GM19438 (cell line): Measurements from ENCODE around the gene MTA3.
A peak's percentile ranks its signal among the peaks of the same experiment; 100 is the strongest.

Experiments
- ATAC-seq: cut with Tn5 transposase; IDR thresholded peaks from one replicate; pipeline ENCODE4 v1.9.1; 2021; ENCODE audit warnings: low read depth; ENCODE audit not compliant: unreplicated experiment

Gene MTA3

GRCh38 chr2:42653039-42653438 is 84.6 kb downstream of the MTA3 start:
- ATAC-seq, result no peak

GRCh38 chr2:42653908-42654445 is 85.5 kb downstream of the MTA3 start:
- ATAC-seq, result no peak

- no peak for ATAC-seq
These were observed 89.9 kb downstream of the MTA3 start for GRCh38 chr2:42658306-42658705.

GRCh38 chr2:42659609-42660008 is 91.2 kb downstream of the MTA3 start:
- no peak for ATAC-seq

GRCh38 chr2:42663106-42663780 is 94.8 kb downstream of the MTA3 start:
- ATAC-seq, result peak; percentile 82

- ATAC-seq, result peak; percentile 69
These were observed 95.4 kb downstream of the MTA3 start for GRCh38 chr2:42663828-42664227.

GRCh38 chr2:42673989-42674579 is 105.7 kb downstream of the MTA3 start:
- no peak for ATAC-seq

GRCh38 chr2:42675815-42676214 is 107.4 kb downstream of the MTA3 start:
- ATAC-seq, result no peak

GRCh38 chr2:42685303-42685702 is 116.9 kb downstream of the MTA3 start:
- ATAC-seq, result no peak

GRCh38 chr2:42693013-42693615 is 124.7 kb downstream of the MTA3 start:
- no peak for ATAC-seq

- ATAC-seq, result no peak
These were observed 125.5 kb downstream of the MTA3 start for GRCh38 chr2:42693688-42694479.

GRCh38 chr2:42696987-42697386 is 128.6 kb downstream of the MTA3 start:
- ATAC-seq, result no peak

- no peak for ATAC-seq
These were observed 130.5 kb downstream of the MTA3 start for GRCh38 chr2:42698940-42699339.

GRCh38 chr2:42706836-42707235 is 138.4 kb downstream of the MTA3 start:
- ATAC-seq, result no peak

- ATAC-seq, result no peak
These were observed 139.7 kb downstream of the MTA3 start for GRCh38 chr2:42708179-42708578.

GRCh38 chr2:42711896-42712295 is 143.5 kb downstream of the MTA3 start:
- ATAC-seq, result no peak

GRCh38 chr2:42712934-42713333 is 144.5 kb downstream of the MTA3 start:
- no peak for ATAC-seq

- ATAC-seq, result no peak
These were observed 145.5 kb downstream of the MTA3 start for GRCh38 chr2:42713920-42714319.

GRCh38 chr2:42714686-42715085 is 146.3 kb downstream of the MTA3 start:
- no peak for ATAC-seq

GRCh38 chr2:42721898-42722297 is 153.5 kb downstream of the MTA3 start:
- ATAC-seq, result no peak
